Fibroblast of lung (primary cell): ENCODE data around the gene MYO1D. TPM values are rescaled to one million over a fixed set of nuclear protein-coding genes. Genes with fewer than 3 reads are reported as not detected.

ENCODE experiments used
- DNase-seq, 2 donors: peaks; one replicate each; pipeline versions ENCODE4 v3.0.0 to v3.0.0-alpha.2; 2010; ENCODE audit warnings: low read depth in 2 of 2
- H2AFZ ChIP-seq: 2 replicates; pipeline ENCODE4 v1.5.1; 2012; ENCODE audit warnings: low read length, control low read depth, inconsistent platforms
- H3K27ac ChIP-seq: 2 replicates; pipeline ENCODE4 v1.5.1; 2011; ENCODE audit warnings: low read length, control low read depth; ENCODE audit not compliant: insufficient read depth
- H3K27me3 ChIP-seq: 2 replicates; pipeline ENCODE4 v1.5.1; 2011; ENCODE audit warnings: mild to moderate bottlenecking, low read length; ENCODE audit not compliant: control insufficient read depth, insufficient read depth
- H3K36me3 ChIP-seq: 2 replicates; pipeline ENCODE4 v1.5.1; 2011; ENCODE audit warnings: low read length; ENCODE audit not compliant: control insufficient read depth, insufficient read depth
- H3K4me1 ChIP-seq: 2 replicates; pipeline ENCODE4 v1.5.1; 2011; ENCODE audit warnings: low read length; ENCODE audit not compliant: control insufficient read depth, insufficient read depth; ENCODE audit errors: extremely low read depth
- H3K4me2 ChIP-seq: 2 replicates; pipeline ENCODE4 v1.5.1; 2011; ENCODE audit warnings: low read length, control low read depth; ENCODE audit not compliant: insufficient read depth; ENCODE audit errors: extremely low read depth
- H3K4me3 ChIP-seq, 4 experiments: fragments of 200-600 bp in 1 of 4; sonication (generic) in 1 of 4; replicated peaks in 1 of 4; 2 replicates each; pipeline ENCODE4 v1.5.1; 2011 to 2016; ENCODE audit warnings: low read length in 4 of 4, low read depth in 3 of 4, mild to moderate bottlenecking in 3 of 4, control low read depth in 2 of 4, inconsistent platforms in 1 of 4, mixed read lengths in 1 of 4; ENCODE audit not compliant: insufficient read depth in 1 of 4; ENCODE audit errors: control extremely low read depth in 1 of 4
- H3K79me2 ChIP-seq: 2 replicates; pipeline ENCODE4 v1.5.1; 2012; ENCODE audit warnings: mild to moderate bottlenecking, low read length, inconsistent platforms; ENCODE audit not compliant: control insufficient read depth, insufficient read depth
- H3K9ac ChIP-seq: 2 replicates; pipeline ENCODE4 v1.5.1; 2011; ENCODE audit warnings: mild to moderate bottlenecking, low read length, control low read depth; ENCODE audit not compliant: insufficient read depth
- H3K9me3 ChIP-seq: 2 replicates; pipeline ENCODE4 v1.5.1; 2012; ENCODE audit warnings: low read depth, low read length; ENCODE audit not compliant: control insufficient read depth, insufficient read depth
- H4K20me1 ChIP-seq: 2 replicates; pipeline ENCODE4 v1.5.1; 2011; ENCODE audit warnings: low read length; ENCODE audit not compliant: control insufficient read depth, insufficient read depth; ENCODE audit errors: extremely low read depth
- EZH2 ChIP-seq: IDR thresholded peaks from 2 replicates; pipeline ENCODE4 v1.5.1; 2012; ENCODE audit warnings: low read length, control low read depth, mild to moderate bottlenecking; ENCODE audit errors: missing control alignments
- polyA plus RNA-seq, 2 donors: library from polyadenylated mRNA; depleted of rRNA in 1 of 2; stranded (reverse) in 1 of 2; unstranded in 1 of 2; fragments of >200 nt; gene quantifications; 2 replicates each; pipeline ENCODE4 v1.2.1, GENCODE V29; 2011 to 2012; ENCODE audit warnings: missing spikeins in 1 of 2
- total RNA-seq: library from RNA; depleted of rRNA; stranded (reverse); fragments of >200 nt; gene quantifications from 2 replicates; pipeline ENCODE4 v1.2.1, GENCODE V29; 2014
- TF ChIP-seq, protein P1 (sequence below), 2 donors: IDR thresholded peaks in 1 of 2; conservative IDR thresholded peaks in 1 of 2; 1 replicate in 1 of 2; 2 replicates in 1 of 2; pipeline ENCODE4 v1.5.1; 2011 to 2012; ENCODE audit warnings: low read length in 2 of 2, control low read depth in 1 of 2, inconsistent platforms in 1 of 2, low read depth in 1 of 2, mild to moderate bottlenecking in 1 of 2

The MYO1D gene
- total and polyA plus RNA-seq, 2 donors (not counting 1 experiment from before 2014, with no cell fraction given) = 35.0 to 46.6 TPM

- no peaks in the 10 kb centered on the region for H3K79me2 ChIP-seq
- peaks cover 2% of the 10 kb centered on the region for H3K4me1 ChIP-seq
- H3K4me3 ChIP-seq = no peak overlapping the region
- no peak overlapping the region for H3K9ac ChIP-seq
- no peak overlapping the region for H3K27ac ChIP-seq
- H3K36me3 ChIP-seq = no peaks in the 10 kb centered on the region
- H3K27me3 ChIP-seq = no peaks in the 10 kb centered on the region
- DNase-seq = no peak
- no peak overlapping the region for H3K4me2 ChIP-seq
- no peaks in the 10 kb centered on the region for H3K9me3 ChIP-seq
- no peaks in the 10 kb centered on the region for H4K20me1 ChIP-seq
- TF ChIP-seq, protein P1, sequence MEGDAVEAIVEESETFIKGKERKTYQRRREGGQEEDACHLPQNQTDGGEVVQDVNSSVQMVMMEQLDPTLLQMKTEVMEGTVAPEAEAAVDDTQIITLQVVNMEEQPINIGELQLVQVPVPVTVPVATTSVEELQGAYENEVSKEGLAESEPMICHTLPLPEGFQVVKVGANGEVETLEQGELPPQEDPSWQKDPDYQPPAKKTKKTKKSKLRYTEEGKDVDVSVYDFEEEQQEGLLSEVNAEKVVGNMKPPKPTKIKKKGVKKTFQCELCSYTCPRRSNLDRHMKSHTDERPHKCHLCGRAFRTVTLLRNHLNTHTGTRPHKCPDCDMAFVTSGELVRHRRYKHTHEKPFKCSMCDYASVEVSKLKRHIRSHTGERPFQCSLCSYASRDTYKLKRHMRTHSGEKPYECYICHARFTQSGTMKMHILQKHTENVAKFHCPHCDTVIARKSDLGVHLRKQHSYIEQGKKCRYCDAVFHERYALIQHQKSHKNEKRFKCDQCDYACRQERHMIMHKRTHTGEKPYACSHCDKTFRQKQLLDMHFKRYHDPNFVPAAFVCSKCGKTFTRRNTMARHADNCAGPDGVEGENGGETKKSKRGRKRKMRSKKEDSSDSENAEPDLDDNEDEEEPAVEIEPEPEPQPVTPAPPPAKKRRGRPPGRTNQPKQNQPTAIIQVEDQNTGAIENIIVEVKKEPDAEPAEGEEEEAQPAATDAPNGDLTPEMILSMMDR (conservative IDR thresholded peaks at IDR 0.05 in 1 of 2, IDR thresholded peaks at IDR 0.05 in 1 of 2; ENCODE audit: low read depth in 1 of 2, low read length in 2 of 2) = no peak
- no peak for TF ChIP-seq EZH2
- no peak overlapping the region for H2AFZ ChIP-seq
Measured at GRCh38 chr17:32819787-32820186, 57.1 kb downstream of the MYO1D start.

GRCh38 chr17:32819035-32819434, 57.9 kb downstream of the MYO1D start:
- H3K9ac ChIP-seq = no peak overlapping the region
- peaks cover 2% of the 10 kb centered on the region for H3K4me1 ChIP-seq
- peak overlapping the region; percentile 19 for H2AFZ ChIP-seq
- H3K79me2 ChIP-seq = no peaks in the 10 kb centered on the region
- H3K36me3 ChIP-seq = no peaks in the 10 kb centered on the region
- no peaks in the 10 kb centered on the region for H4K20me1 ChIP-seq
- H3K4me2 ChIP-seq = no peak overlapping the region
- TF ChIP-seq, protein P1 (conservative IDR thresholded peaks at IDR 0.05 in 1 of 2, IDR thresholded peaks at IDR 0.05 in 1 of 2; ENCODE audit: low read depth in 1 of 2, low read length in 2 of 2) = no peak
- TF ChIP-seq EZH2 = no peak
- H3K9me3 ChIP-seq = no peaks in the 10 kb centered on the region
- peak in 1 of 2 donors; percentile 27 for DNase-seq
- H3K4me3 ChIP-seq = no peak overlapping the region
- H3K27ac ChIP-seq = no peak overlapping the region
- no peaks in the 10 kb centered on the region for H3K27me3 ChIP-seq

DNA sequence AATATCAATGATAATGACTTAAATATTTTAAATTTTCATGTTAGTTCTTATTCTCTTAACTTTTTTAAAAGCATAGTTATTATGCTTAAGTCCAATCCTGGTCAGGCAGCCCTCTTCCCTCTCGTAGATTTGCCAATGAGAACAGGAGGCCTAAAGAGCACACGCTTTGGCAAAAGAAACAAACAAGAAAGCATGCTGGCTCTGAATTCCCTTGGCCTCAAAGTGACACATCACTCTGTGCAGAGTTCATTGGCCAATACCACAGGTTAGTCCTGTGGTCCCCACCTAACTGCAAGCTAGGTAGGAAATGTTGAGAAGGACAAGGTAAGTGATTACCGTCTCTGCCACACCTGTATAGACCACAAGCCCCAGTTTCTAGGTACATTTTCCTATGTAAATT, 61.5 kb downstream of the MYO1D start:
- Histone ChIP-seq H3K36me3 (no peaks in the 10 kb centered on the region), H3K79me2 (no peaks in the 10 kb centered on the region), H3K27ac (no peak overlapping the region), H3K4me3 (no peak overlapping the region), H4K20me1 (no peaks in the 10 kb centered on the region), H2AFZ (no peak overlapping the region), H3K9me3 (no peaks in the 10 kb centered on the region), H3K4me2 (no peak overlapping the region), H3K9ac (no peak overlapping the region), H3K4me1 (peaks cover 2% of the 10 kb centered on the region), H3K27me3 (no peaks in the 10 kb centered on the region)
- DNase-seq = no peak
- TF ChIP-seq, protein P1 (conservative IDR thresholded peaks at IDR 0.05 in 1 of 2, IDR thresholded peaks at IDR 0.05 in 1 of 2; ENCODE audit: low read depth in 1 of 2, low read length in 2 of 2) = no peak
- no peak for TF ChIP-seq EZH2
